Nephron progenitor cell (in vitro differentiated cells): Measurements from ENCODE around the gene CCDC91.

ENCODE experiments used
- DNase-seq: peaks from one replicate; pipeline ENCODE4 v3.0.0; 2021
- H3K27ac Mint-ChIP-seq: 2 replicates; pipeline ENCODE4 v1.8.0; 2021; ENCODE audit warnings: mild to moderate bottlenecking, moderate library complexity, mixed read lengths
- H3K27me3 Mint-ChIP-seq: 2 replicates; pipeline ENCODE4 v1.8.0; 2021; ENCODE audit warnings: mild to moderate bottlenecking, low read depth, mixed read lengths; ENCODE audit not compliant: poor library complexity
- H3K36me3 Mint-ChIP-seq: 2 replicates; pipeline ENCODE4 v1.8.0; 2021; ENCODE audit warnings: low read depth, mixed read lengths
- H3K4me1 Mint-ChIP-seq: 2 replicates; pipeline ENCODE4 v1.8.0; 2021; ENCODE audit warnings: mixed read lengths
- H3K4me3 Mint-ChIP-seq: 2 replicates; pipeline ENCODE4 v1.8.0; 2021; ENCODE audit warnings: mild to moderate bottlenecking, moderate library complexity, mixed read lengths
- H3K9me3 Mint-ChIP-seq: 2 replicates; pipeline ENCODE4 v1.8.0; 2021; ENCODE audit warnings: mild to moderate bottlenecking, moderate library complexity, mixed read lengths
- TF ChIP-seq, protein P1 (sequence below): fragments of 200-600 bp; sonication (generic); IDR thresholded peaks from 2 replicates; pipeline ENCODE4 v1.5.0; 2021; ENCODE audit warnings: antibody characterized with exemption

CCDC91 gene

DNA sequence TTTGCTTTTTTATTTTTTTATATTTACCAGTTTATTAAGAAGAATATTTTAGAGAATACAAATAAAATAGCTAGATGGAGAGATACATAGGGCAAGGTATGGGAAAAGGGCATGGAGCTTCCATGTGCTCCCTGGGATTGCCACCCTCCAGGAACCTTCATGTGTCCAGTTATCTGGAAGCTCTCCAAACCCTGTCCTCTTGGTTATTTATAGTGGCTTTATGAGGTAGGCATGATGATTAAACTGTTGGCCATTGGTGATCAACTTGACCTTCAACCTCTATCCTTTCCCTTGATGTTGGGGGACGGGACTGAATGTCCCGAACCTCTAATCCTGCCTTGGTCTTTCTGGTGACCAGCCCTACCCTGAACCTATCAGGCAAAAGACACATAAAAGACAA, 156.3 kb downstream of the CCDC91 start:
- no peaks in the 10 kb centered on the region for H3K4me1 Mint-ChIP-seq

GRCh38 chr12:28349196-28349595, 158.9 kb downstream of the CCDC91 start:
- Mint-ChIP-seq H3K27ac (no peak overlapping the region), H3K27me3 (peaks cover 2% of the 10 kb centered on the region), H3K4me3 (no peak overlapping the region), H3K36me3 (peaks cover 24% of the 10 kb centered on the region), H3K4me1 (no peaks in the 10 kb centered on the region), H3K9me3 (peaks cover 19% of the 10 kb centered on the region)
- TF ChIP-seq, protein P1, sequence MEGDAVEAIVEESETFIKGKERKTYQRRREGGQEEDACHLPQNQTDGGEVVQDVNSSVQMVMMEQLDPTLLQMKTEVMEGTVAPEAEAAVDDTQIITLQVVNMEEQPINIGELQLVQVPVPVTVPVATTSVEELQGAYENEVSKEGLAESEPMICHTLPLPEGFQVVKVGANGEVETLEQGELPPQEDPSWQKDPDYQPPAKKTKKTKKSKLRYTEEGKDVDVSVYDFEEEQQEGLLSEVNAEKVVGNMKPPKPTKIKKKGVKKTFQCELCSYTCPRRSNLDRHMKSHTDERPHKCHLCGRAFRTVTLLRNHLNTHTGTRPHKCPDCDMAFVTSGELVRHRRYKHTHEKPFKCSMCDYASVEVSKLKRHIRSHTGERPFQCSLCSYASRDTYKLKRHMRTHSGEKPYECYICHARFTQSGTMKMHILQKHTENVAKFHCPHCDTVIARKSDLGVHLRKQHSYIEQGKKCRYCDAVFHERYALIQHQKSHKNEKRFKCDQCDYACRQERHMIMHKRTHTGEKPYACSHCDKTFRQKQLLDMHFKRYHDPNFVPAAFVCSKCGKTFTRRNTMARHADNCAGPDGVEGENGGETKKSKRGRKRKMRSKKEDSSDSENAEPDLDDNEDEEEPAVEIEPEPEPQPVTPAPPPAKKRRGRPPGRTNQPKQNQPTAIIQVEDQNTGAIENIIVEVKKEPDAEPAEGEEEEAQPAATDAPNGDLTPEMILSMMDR = no peak
- no peak for DNase-seq

More for the DNA sequence above, 156.3 kb downstream of the CCDC91 start:
- Mint-ChIP-seq H3K36me3 (peaks cover 2% of the 10 kb centered on the region), H3K27me3 (peaks cover 2% of the 10 kb centered on the region), H3K9me3 (no peaks in the 10 kb centered on the region), H3K4me3 (no peak overlapping the region), H3K27ac (no peak overlapping the region)
- TF ChIP-seq, protein P1 = no peak
- DNase-seq = no peak

- Mint-ChIP-seq H3K27me3 (peaks cover 2% of the 10 kb centered on the region), H3K27ac (no peak overlapping the region), H3K9me3 (peaks cover 19% of the 10 kb centered on the region), H3K4me3 (no peak overlapping the region), H3K36me3 (peaks cover 25% of the 10 kb centered on the region), H3K4me1 (no peaks in the 10 kb centered on the region)
- TF ChIP-seq, protein P1 = no peak
- DNase-seq = no peak
Observed at GRCh38 chr12:28350502-28350901, 160.2 kb downstream of the CCDC91 start.

- H3K4me1 Mint-ChIP-seq = no peaks in the 10 kb centered on the region
- H3K27ac Mint-ChIP-seq = no peak overlapping the region
- no peak for DNase-seq
- TF ChIP-seq, protein P1 = no peak
- H3K4me3 Mint-ChIP-seq = no peak overlapping the region
- H3K27me3 Mint-ChIP-seq = peaks cover 2% of the 10 kb centered on the region
- H3K9me3 Mint-ChIP-seq = peaks cover 19% of the 10 kb centered on the region
- H3K36me3 Mint-ChIP-seq = peaks cover 25% of the 10 kb centered on the region
Observed at GRCh38 chr12:28351414-28351813, 161.2 kb downstream of the CCDC91 start.

DNA sequence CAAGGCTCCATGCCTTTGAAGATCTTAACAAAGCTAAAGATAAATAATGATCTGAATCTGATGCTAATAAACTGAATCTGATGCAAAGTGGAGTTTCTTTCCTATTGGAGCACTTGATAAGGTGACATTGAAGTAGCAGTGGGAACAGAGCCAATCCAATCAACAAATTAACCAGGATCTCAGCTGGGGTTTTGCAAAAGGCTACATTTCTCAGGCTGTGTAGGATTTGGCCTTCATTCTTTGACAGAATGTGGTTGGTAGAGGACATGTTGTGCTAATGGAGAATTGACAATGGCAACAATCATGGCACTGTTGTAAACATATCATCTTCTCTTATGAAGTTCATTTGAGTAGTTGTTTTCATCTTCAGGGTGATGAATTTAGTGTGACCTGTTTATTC, 164.9 kb downstream of the CCDC91 start:
- no peaks in the 10 kb centered on the region for H3K27me3 Mint-ChIP-seq
- H3K36me3 Mint-ChIP-seq = peaks cover 25% of the 10 kb centered on the region
- no peaks in the 10 kb centered on the region for H3K4me1 Mint-ChIP-seq
- H3K9me3 Mint-ChIP-seq = peaks cover 19% of the 10 kb centered on the region
- TF ChIP-seq, protein P1 = no peak
- DNase-seq = no peak
- no peak overlapping the region for H3K27ac Mint-ChIP-seq
- H3K4me3 Mint-ChIP-seq = no peak overlapping the region

GRCh38 chr12:28360253-28360652, 170.0 kb downstream of the CCDC91 start:
- Mint-ChIP-seq H3K4me3 (no peak overlapping the region), H3K27ac (no peak overlapping the region), H3K36me3 (no peaks in the 10 kb centered on the region), H3K27me3 (no peaks in the 10 kb centered on the region), H3K9me3 (no peaks in the 10 kb centered on the region), H3K4me1 (no peaks in the 10 kb centered on the region)
- TF ChIP-seq, protein P1 = no peak
- DNase-seq = no peak
